ENCODE data around the gene IFT88.
A peak's percentile ranks its signal among the peaks of the same experiment; 100 is the strongest.

IFT88 gene

GRCh38 chr13:20525601-20526544 lies 41.1 kb upstream of the IFT88 start, which contains the start of gene CRYL1 (continued):
- no peak for TF ChIP-seq ZNF518A (tag by site-specific recombination; conservative IDR thresholded peaks at IDR 0.05; ENCODE audit: low read depth)
- peak; percentile 40; the same call in 1 of the 2 replicates for TF ChIP-seq SP2 (tag by site-specific recombination; IDR thresholded peaks at IDR 0.05)
- no peak for TF ChIP-seq PRDM6 (tag by site-specific recombination; IDR thresholded peaks at IDR 0.05)
- 0 out of 2 replicates have a peak, but pooled peaks have one; percentile 47 for TF ChIP-seq ZBTB10 (tag by site-specific recombination; IDR thresholded peaks at IDR 0.05)
- TF ChIP-seq ZEB2 (tag by site-specific recombination; IDR thresholded peaks at IDR 0.05) = 0 out of 2 replicates have a peak, but pooled peaks have one; percentile 49
- TF ChIP-seq SETDB1 (IDR thresholded peaks at IDR 0.05; ENCODE audit: insufficient read length, low read length) = no peak
- no peak for TF ChIP-seq BCL6B (tag by site-specific recombination; IDR thresholded peaks at IDR 0.05)
- peak; percentile 80 for TF ChIP-seq PRDM4 (tag by site-specific recombination; IDR thresholded peaks at IDR 0.05)
- no peak for TF ChIP-seq TCF7L2 (IDR thresholded peaks at IDR 0.05; ENCODE audit: borderline replicate concordance, low read depth, low read length)
- no peak for TF ChIP-seq ZNF473 (tag by site-specific recombination; IDR thresholded peaks at IDR 0.05)
- TF ChIP-seq ZNF157 (tag by site-specific recombination; IDR thresholded peaks at IDR 0.05) = no peak
- TF ChIP-seq BCL11B (tag by site-specific recombination; IDR thresholded peaks at IDR 0.05; ENCODE audit: low read depth) = no peak
- peak; percentile 25; the same call in 1 of the 2 replicates for TF ChIP-seq SP7 (tag by site-specific recombination; IDR thresholded peaks at IDR 0.05)
- no peak for TF ChIP-seq HOXD13 (CRISPR knock-in tag; IDR thresholded peaks at IDR 0.05; ENCODE audit: borderline replicate concordance)
- no peak for TF ChIP-seq ZNF184 (tag by site-specific recombination; IDR thresholded peaks at IDR 0.05)
- no peak for TF ChIP-seq ZNF354C (tag by site-specific recombination; IDR thresholded peaks at IDR 0.05; ENCODE audit: borderline replicate concordance, low read depth)
- TF ChIP-seq ZNF791 (tag by site-specific recombination; IDR thresholded peaks at IDR 0.05) = no peak
- TF ChIP-seq ZNF274 (IDR thresholded peaks at IDR 0.05; ENCODE audit: low read length) = no peak
- TF ChIP-seq ZNF274 (tag by site-specific recombination; IDR thresholded peaks at IDR 0.05; ENCODE audit: borderline replicate concordance) = no peak
